GOT3 (cell line): ENCODE measurements around the gene FAM110A.
"Not testable (repeated sequence)": the region's sequence is repeated elsewhere in the genome, so short reads cannot be mapped to it uniquely, and the experiment has no call there.

ENCODE experiments used
- DNase-seq: peaks from one replicate; lab custom pipeline; 2025; ENCODE audit warnings: mixed read lengths; lab: John Stamatoyannopoulos, UW

The FAM110A gene

GRCh38 chr20:823574-823902 lies 10.0 kb upstream of the FAM110A start:
- no peak for DNase-seq

- no peak for DNase-seq
Observed at GRCh38 chr20:824490-824889, 9.0 kb upstream of the FAM110A start.

- no peak for DNase-seq
Observed at GRCh38 chr20:824916-825315, 8.6 kb upstream of the FAM110A start.

GRCh38 chr20:825710-826421 lies 7.6 kb upstream of the FAM110A start:
- no peak for DNase-seq

- no peak for DNase-seq
Observed at GRCh38 chr20:826695-827323, 6.7 kb upstream of the FAM110A start.

GRCh38 chr20:827981-828380 lies 5.5 kb upstream of the FAM110A start:
- not testable (repeated sequence) for DNase-seq

- no peak for DNase-seq
Observed at GRCh38 chr20:828987-829386, 4.5 kb upstream of the FAM110A start.

- no peak for DNase-seq
Observed at GRCh38 chr20:829551-829950, 4.0 kb upstream of the FAM110A start.

GRCh38 chr20:830011-830521 lies 3.4 kb upstream of the FAM110A start:
- no peak for DNase-seq

GRCh38 chr20:831251-831650 lies 2.3 kb upstream of the FAM110A start:
- no peak for DNase-seq

GRCh38 chr20:831956-832355 lies 1.6 kb upstream of the FAM110A start:
- DNase-seq: no peak

GRCh38 chr20:833121-833449 lies 430 bp upstream of the FAM110A start:
- DNase-seq: no peak

- DNase-seq: no peak
Observed at GRCh38 chr20:834151-834746, 734 bp downstream of the FAM110A start.

- no peak for DNase-seq
Observed at GRCh38 chr20:835608-836045, 2.1 kb downstream of the FAM110A start.

GRCh38 chr20:836190-836589 lies 2.7 kb downstream of the FAM110A start:
- DNase-seq: no peak

GRCh38 chr20:839015-839414 lies 5.5 kb downstream of the FAM110A start:
- DNase-seq: no peak

GRCh38 chr20:839626-840025 lies 6.1 kb downstream of the FAM110A start:
- DNase-seq: no peak

- no peak for DNase-seq
Observed at GRCh38 chr20:840503-840857, 7.0 kb downstream of the FAM110A start.

GRCh38 chr20:840858-841567 lies 7.5 kb downstream of the FAM110A start:
- no peak for DNase-seq

- DNase-seq: no peak
Observed at GRCh38 chr20:841568-842546, 8.3 kb downstream of the FAM110A start.

- no peak for DNase-seq
Observed at GRCh38 chr20:842547-842940, 9.0 kb downstream of the FAM110A start.

GRCh38 chr20:843912-844311 lies 10.4 kb downstream of the FAM110A start:
- no peak for DNase-seq
